HEK293 (cell line): ENCODE data around the gene LYZL2.
A peak's percentile ranks its signal among the peaks of the same experiment; 100 is the strongest.
"Not testable (repeated sequence)": the region's sequence is repeated elsewhere in the genome, so short reads cannot be mapped to it uniquely, and the experiment has no call there.

Experiments
- CTCF ChIA-PET: fragments of 350-600 bp; formaldehyde crosslinking; extraction: SDS; loops from one replicate; lab custom pipeline; 2021; ENCODE audit warnings: antibody characterized with exemption; lab: Yijun Ruan, JAX
- POLR2A ChIA-PET: fragments of 300-600 bp; formaldehyde crosslinking; extraction: SDS; loops from one replicate; lab custom pipeline; 2020; ENCODE audit warnings: antibody characterized with exemption, inconsistent platforms; lab: Yijun Ruan, JAX
- H3K27ac ChIP-seq: fragments of 200-500 bp; sonication (Bioruptor generic); 2 replicates; pipeline ENCODE4 v1.5.1; 2014; ENCODE audit warnings: low read depth, low read length, control low read depth, inconsistent platforms; ENCODE audit errors: extremely low read depth
- H3K36me3 ChIP-seq, 2 experiments: fragments of 200-500 bp in 1 of 2; sonication (Bioruptor generic) in 1 of 2; 1 replicate in 1 of 2; 2 replicates in 1 of 2; pipeline ENCODE4 v1.5.1; 2014 to 2017; ENCODE audit warnings: inconsistent platforms in 2 of 2, low read length in 2 of 2; ENCODE audit not compliant: control insufficient read depth in 2 of 2, insufficient read depth in 1 of 2
- H3K4me1 ChIP-seq: fragments of 200-500 bp; sonication (Bioruptor generic); 2 replicates; pipeline ENCODE4 v1.5.1; 2014; ENCODE audit warnings: mild to moderate bottlenecking, low read length, inconsistent platforms; ENCODE audit not compliant: control insufficient read depth, insufficient read depth
- H3K4me3 ChIP-seq: 2 replicates; pipeline ENCODE4 v1.5.1; 2011; ENCODE audit warnings: low read depth, mild to moderate bottlenecking, control low read depth, low read length, moderate library complexity
- H3K9me3 ChIP-seq: fragments of 200-500 bp; sonication (Bioruptor generic); 2 replicates; pipeline ENCODE4 v1.5.1; 2014; ENCODE audit warnings: low read depth, low read length, inconsistent platforms; ENCODE audit not compliant: control insufficient read depth, insufficient read depth
- BCL6B ChIP-seq: fragments of 450-650 bp; formaldehyde crosslinking; IDR thresholded peaks from 2 replicates; pipeline ENCODE4 v1.5.1; 2017; ENCODE audit warnings: missing biosample characterization, missing genetic modification characterization
- EGR2 ChIP-seq: fragments of 450-650 bp; formaldehyde crosslinking; IDR thresholded peaks from 2 replicates; pipeline ENCODE4 v1.5.1; 2016; ENCODE audit warnings: low read depth, missing biosample characterization, missing genetic modification characterization
- GFI1B ChIP-seq: fragments of 450-650 bp; formaldehyde crosslinking; IDR thresholded peaks from 2 replicates; pipeline ENCODE4 v1.5.1; 2016; ENCODE audit warnings: missing biosample characterization, missing genetic modification characterization
- GLI4 ChIP-seq: fragments of 450-650 bp; formaldehyde crosslinking; IDR thresholded peaks from 2 replicates; pipeline ENCODE4 v1.5.1; 2016; ENCODE audit warnings: missing biosample characterization, missing genetic modification characterization
- PATZ1 ChIP-seq: fragments of 450-650 bp; formaldehyde crosslinking; IDR thresholded peaks from 2 replicates; pipeline ENCODE4 v1.5.1; 2016; ENCODE audit warnings: missing biosample characterization, missing genetic modification characterization
- REPIN1 ChIP-seq: fragments of 450-650 bp; formaldehyde crosslinking; IDR thresholded peaks from 2 replicates; pipeline ENCODE4 v1.5.1; 2017; ENCODE audit warnings: missing biosample characterization, missing genetic modification characterization, low read depth
- ZBTB21 ChIP-seq: fragments of 450-650 bp; formaldehyde crosslinking; IDR thresholded peaks from 2 replicates; pipeline ENCODE4 v1.5.1; 2017; ENCODE audit warnings: missing biosample characterization, missing genetic modification characterization
- ZBTB49 ChIP-seq: fragments of 450-650 bp; formaldehyde crosslinking; IDR thresholded peaks from 2 replicates; pipeline ENCODE4 v1.5.1; 2016; ENCODE audit warnings: missing biosample characterization, missing genetic modification characterization, low read depth
- ZFP41 ChIP-seq: fragments of 450-650 bp; formaldehyde crosslinking; IDR thresholded peaks from 2 replicates; pipeline ENCODE4 v1.5.1; 2016; ENCODE audit warnings: missing biosample characterization, missing genetic modification characterization, borderline replicate concordance
- ZNF133 ChIP-seq: fragments of 450-650 bp; formaldehyde crosslinking; IDR thresholded peaks from 2 replicates; pipeline ENCODE4 v1.5.1; 2016; ENCODE audit warnings: missing biosample characterization, missing genetic modification characterization
- ZNF16 ChIP-seq: fragments of 450-650 bp; formaldehyde crosslinking; IDR thresholded peaks from 2 replicates; pipeline ENCODE4 v1.5.1; 2016; ENCODE audit warnings: low read depth, missing biosample characterization, missing genetic modification characterization
- ZNF223 ChIP-seq: fragments of 450-650 bp; formaldehyde crosslinking; IDR thresholded peaks from 2 replicates; pipeline ENCODE4 v1.5.1; 2016; ENCODE audit warnings: missing biosample characterization, missing genetic modification characterization
- ZNF274 ChIP-seq, 2 experiments: fragments of 200-500 bp in 1 of 2; fragments of 450-650 bp in 1 of 2; sonication (Bioruptor generic) in 1 of 2; formaldehyde crosslinking in 1 of 2; IDR thresholded peaks; 2 replicates each; pipeline versions ENCODE4 v1.5.1 to v1.6.1; 2014 to 2016; ENCODE audit warnings: borderline replicate concordance in 1 of 2, inconsistent platforms in 1 of 2, low read length in 1 of 2, missing biosample characterization in 1 of 2, missing genetic modification characterization in 1 of 2
- ZNF292 ChIP-seq: fragments of 450-650 bp; formaldehyde crosslinking; IDR thresholded peaks from 2 replicates; pipeline ENCODE4 v1.5.1; 2016; ENCODE audit warnings: low read depth, missing biosample characterization, missing genetic modification characterization, borderline replicate concordance
- ZNF324 ChIP-seq: fragments of 450-650 bp; formaldehyde crosslinking; IDR thresholded peaks from 2 replicates; pipeline ENCODE4 v1.5.1; 2016; ENCODE audit warnings: missing biosample characterization, missing genetic modification characterization
- ZNF423 ChIP-seq: fragments of 450-650 bp; formaldehyde crosslinking; IDR thresholded peaks from 2 replicates; pipeline ENCODE4 v1.5.1; 2016; ENCODE audit warnings: missing biosample characterization, missing genetic modification characterization
- ZNF792 ChIP-seq: fragments of 450-650 bp; formaldehyde crosslinking; IDR thresholded peaks from 2 replicates; pipeline ENCODE4 v1.5.1; 2016; ENCODE audit warnings: missing biosample characterization, missing genetic modification characterization
- TF ChIP-seq, protein P1 (sequence below): fragments of 450-650 bp; formaldehyde crosslinking; IDR thresholded peaks from 2 replicates; pipeline ENCODE4 v1.5.1; 2016; ENCODE audit warnings: missing biosample characterization, missing genetic modification characterization, low read depth
- TF ChIP-seq, protein P2 (sequence below): IDR thresholded peaks from 2 replicates; pipeline ENCODE4 v1.6.1; 2011; ENCODE audit warnings: mild to moderate bottlenecking, low read depth, low read length, borderline replicate concordance
- TF ChIP-seq, protein P3 (sequence below): fragments of 450-650 bp; IDR thresholded peaks from 2 replicates; pipeline ENCODE4 v1.5.1; 2018; ENCODE audit warnings: missing biosample characterization, missing genetic modification characterization

LYZL2 gene

DNA sequence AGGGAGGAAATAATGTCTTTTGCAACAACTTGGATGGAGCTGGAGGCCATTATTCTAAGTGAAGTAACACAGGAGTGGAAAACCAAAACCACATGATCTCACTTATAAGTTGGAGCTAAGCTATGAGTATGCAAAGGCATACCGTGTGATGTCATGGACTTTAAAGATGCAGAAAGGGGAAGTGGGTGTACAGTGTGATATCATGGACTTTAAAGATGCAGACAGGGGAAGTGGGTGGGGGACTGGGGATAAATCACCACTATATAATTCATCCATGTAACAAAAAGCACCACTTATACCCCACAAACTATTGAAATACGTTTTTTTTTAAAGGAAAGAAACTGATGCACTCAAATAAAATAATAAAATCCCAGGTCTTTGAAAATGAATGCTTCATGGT, 29.5 kb downstream of the LYZL2 start:
- no peak overlapping the region for H3K4me3 ChIP-seq
- TF ChIP-seq, protein P1, sequence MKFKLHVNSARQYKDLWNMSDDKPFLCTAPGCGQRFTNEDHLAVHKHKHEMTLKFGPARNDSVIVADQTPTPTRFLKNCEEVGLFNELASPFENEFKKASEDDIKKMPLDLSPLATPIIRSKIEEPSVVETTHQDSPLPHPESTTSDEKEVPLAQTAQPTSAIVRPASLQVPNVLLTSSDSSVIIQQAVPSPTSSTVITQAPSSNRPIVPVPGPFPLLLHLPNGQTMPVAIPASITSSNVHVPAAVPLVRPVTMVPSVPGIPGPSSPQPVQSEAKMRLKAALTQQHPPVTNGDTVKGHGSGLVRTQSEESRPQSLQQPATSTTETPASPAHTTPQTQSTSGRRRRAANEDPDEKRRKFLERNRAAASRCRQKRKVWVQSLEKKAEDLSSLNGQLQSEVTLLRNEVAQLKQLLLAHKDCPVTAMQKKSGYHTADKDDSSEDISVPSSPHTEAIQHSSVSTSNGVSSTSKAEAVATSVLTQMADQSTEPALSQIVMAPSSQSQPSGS = peak; percentile 76
- no peak for TF ChIP-seq ZNF423 (tag by site-specific recombination)
- TF ChIP-seq EGR2 (tag by site-specific recombination) = 0 out of 2 replicates have a peak, but pooled peaks have one; percentile 4
- TF ChIP-seq ZBTB21 (tag by site-specific recombination) = 0 out of 2 replicates have a peak, but pooled peaks have one; percentile 17
- TF ChIP-seq ZNF133 (tag by site-specific recombination) = peak; percentile 57
- no peaks in the 10 kb centered on the region for H3K4me1 ChIP-seq
- POLR2A ChIA-PET = no interaction called here
- no peaks in the 10 kb centered on the region for H3K36me3 ChIP-seq
- H3K9me3 ChIP-seq = no peaks in the 10 kb centered on the region
- CTCF ChIA-PET = interaction anchor here (0.7 to 1.6 kb wide), 2 partner anchors 10 to 21 kb away, joined by 3 to 11 read pairs; no protein-coding TSS in a partner anchor
- no peak overlapping the region for H3K27ac ChIP-seq

DNA sequence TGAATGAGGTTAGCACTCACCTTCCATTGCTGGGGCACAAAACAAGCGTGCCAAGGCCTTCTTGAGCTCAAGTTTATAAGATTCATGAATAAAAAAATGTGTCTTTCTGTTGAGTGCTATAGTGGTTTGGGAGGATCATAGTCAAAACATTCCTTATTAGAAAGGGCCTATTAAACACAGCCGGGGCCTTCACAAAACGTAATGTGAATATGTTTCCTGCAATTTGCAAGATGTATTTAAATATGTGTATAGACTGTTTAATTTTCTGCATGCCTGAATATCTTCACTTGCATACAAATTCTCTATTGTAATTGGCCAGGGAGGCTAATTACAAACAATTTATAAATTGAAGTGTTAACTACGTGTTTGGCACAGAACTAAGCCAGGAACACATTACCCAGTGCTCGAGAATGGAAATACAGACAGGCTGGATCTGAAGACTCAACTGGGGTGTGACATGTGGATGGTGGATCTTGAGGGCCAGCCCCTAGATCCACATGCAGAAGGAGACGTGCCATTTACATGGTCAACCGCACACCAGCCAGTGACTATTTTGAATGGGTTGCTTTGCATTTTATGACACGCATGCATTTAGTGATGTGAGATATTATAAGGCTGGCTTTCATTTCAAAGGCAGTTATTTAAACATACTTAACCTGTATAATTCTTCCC, 31.3 kb downstream of the LYZL2 start:
- Histone ChIP-seq H3K9me3 (no peaks in the 10 kb centered on the region), H3K36me3 (no peaks in the 10 kb centered on the region), H3K27ac (no peak overlapping the region), H3K4me1 (no peaks in the 10 kb centered on the region), H3K4me3 (no peak overlapping the region)
- ChIA-PET POLR2A (no interaction called here), CTCF (interaction anchor here (2.2 kb wide), 1 partner anchor 16 kb away, joined by 10 read pairs; no protein-coding TSS in a partner anchor)
- TF ChIP-seq ZNF223 (tag by site-specific recombination) = no peak
- TF ChIP-seq REPIN1 = no peak
- no peak for TF ChIP-seq GLI4 (tag by site-specific recombination)
- no peak for TF ChIP-seq ZNF16
- no peak for TF ChIP-seq PATZ1 (tag by site-specific recombination)
- no peak for TF ChIP-seq ZFP41 (tag by site-specific recombination)
- TF ChIP-seq GFI1B = no peak
- TF ChIP-seq ZNF292 (tag by site-specific recombination) = no peak
- TF ChIP-seq, protein P2, sequence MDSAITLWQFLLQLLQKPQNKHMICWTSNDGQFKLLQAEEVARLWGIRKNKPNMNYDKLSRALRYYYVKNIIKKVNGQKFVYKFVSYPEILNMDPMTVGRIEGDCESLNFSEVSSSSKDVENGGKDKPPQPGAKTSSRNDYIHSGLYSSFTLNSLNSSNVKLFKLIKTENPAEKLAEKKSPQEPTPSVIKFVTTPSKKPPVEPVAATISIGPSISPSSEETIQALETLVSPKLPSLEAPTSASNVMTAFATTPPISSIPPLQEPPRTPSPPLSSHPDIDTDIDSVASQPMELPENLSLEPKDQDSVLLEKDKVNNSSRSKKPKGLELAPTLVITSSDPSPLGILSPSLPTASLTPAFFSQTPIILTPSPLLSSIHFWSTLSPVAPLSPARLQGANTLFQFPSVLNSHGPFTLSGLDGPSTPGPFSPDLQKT = no peak
- TF ChIP-seq BCL6B = no peak
- no peak for TF ChIP-seq ZBTB49 (tag by site-specific recombination)
- no peak for TF ChIP-seq ZNF792 (tag by site-specific recombination)
- TF ChIP-seq ZNF324 (tag by site-specific recombination) = no peak
- TF ChIP-seq, protein P3, sequence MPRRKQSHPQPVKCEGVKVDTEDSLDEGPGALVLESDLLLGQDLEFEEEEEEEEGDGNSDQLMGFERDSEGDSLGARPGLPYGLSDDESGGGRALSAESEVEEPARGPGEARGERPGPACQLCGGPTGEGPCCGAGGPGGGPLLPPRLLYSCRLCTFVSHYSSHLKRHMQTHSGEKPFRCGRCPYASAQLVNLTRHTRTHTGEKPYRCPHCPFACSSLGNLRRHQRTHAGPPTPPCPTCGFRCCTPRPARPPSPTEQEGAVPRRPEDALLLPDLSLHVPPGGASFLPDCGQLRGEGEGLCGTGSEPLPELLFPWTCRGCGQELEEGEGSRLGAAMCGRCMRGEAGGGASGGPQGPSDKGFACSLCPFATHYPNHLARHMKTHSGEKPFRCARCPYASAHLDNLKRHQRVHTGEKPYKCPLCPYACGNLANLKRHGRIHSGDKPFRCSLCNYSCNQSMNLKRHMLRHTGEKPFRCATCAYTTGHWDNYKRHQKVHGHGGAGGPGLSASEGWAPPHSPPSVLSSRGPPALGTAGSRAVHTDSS = no peak
- TF ChIP-seq ZNF274 (IDR thresholded peaks at IDR 0.05; ENCODE audit: low read length) = no peak
- no peak for TF ChIP-seq ZNF274 (tag by site-specific recombination; IDR thresholded peaks at IDR 0.05; ENCODE audit: borderline replicate concordance)

GRCh38 chr10:30597433-30597824, 32.1 kb downstream of the LYZL2 start:
- H3K9me3 ChIP-seq, POLR2A ChIA-PET, H3K27ac ChIP-seq, H3K4me1 ChIP-seq, H3K36me3 ChIP-seq, H3K4me3 ChIP-seq: not testable (repeated sequence)
- CTCF ChIA-PET = interaction anchor here (2.2 kb wide), 1 partner anchor 16 kb away, joined by 10 read pairs; no protein-coding TSS in a partner anchor
